ENCODE measurements around the gene DNAJC1. TPM values are rescaled to one million over a fixed set of nuclear protein-coding genes. Genes with fewer than 3 reads are reported as not detected.

Gene DNAJC1
- total and polyA plus RNA-seq, 4 donors, result 21.2 to 48.1 (median 32.5) TPM

- H3K9me3 ChIP-seq (ENCODE audit: control insufficient read depth in 4 of 4, low read length in 3 of 4), result no peaks in the 10 kb centered on the region
- H3K4me1 ChIP-seq (ENCODE audit: control insufficient read depth in 4 of 4, insufficient read depth in 4 of 4, low read length in 3 of 4), result no peaks in the 10 kb centered on the region
- no peak overlapping the region for H3K4me3 ChIP-seq (ENCODE audit: low read depth in 1 of 3, low read length in 3 of 3)
- TF ChIP-seq EGR1 (IDR thresholded peaks at IDR 0.05; ENCODE audit: low read depth in 2 of 2) (no peak), JUND (IDR thresholded peaks at IDR 0.05) (no peak), SP1 (IDR thresholded peaks at IDR 0.05) (no peak)
- H3K36me3 ChIP-seq (ENCODE audit: control insufficient read depth in 4 of 4, insufficient read depth in 3 of 4, low read depth in 1 of 4, low read length in 3 of 4), result no peaks in the 10 kb centered on the region
- no peak overlapping the region for H3K27ac ChIP-seq (ENCODE audit: low read depth in 1 of 2, low read length in 2 of 2)
- 99% methylated on average over 3 of the region's 3 CpGs for WGBS
- no peak overlapping the region for H3K9ac ChIP-seq (ENCODE audit: low read depth in 1 of 2, low read length in 2 of 2)
- DNase-seq (ENCODE audit: low spot score), result no peak
- H3K27me3 ChIP-seq (ENCODE audit: control insufficient read depth in 4 of 4, insufficient read depth in 4 of 4, low read length in 3 of 4), result no peaks in the 10 kb centered on the region
Observed at GRCh38 chr10:21808550-21808949, 195.0 kb downstream of the DNAJC1 start.

GRCh38 chr10:21807180-21807579 is 196.3 kb downstream of the DNAJC1 start:
- H3K27me3 ChIP-seq (ENCODE audit: control insufficient read depth in 4 of 4, insufficient read depth in 4 of 4, low read length in 3 of 4), result no peaks in the 10 kb centered on the region
- H3K9ac ChIP-seq (ENCODE audit: low read depth in 1 of 2, low read length in 2 of 2), result no peak overlapping the region
- no peak for TF ChIP-seq HNF4A (conservative IDR thresholded peaks at IDR 0.05)
- TF ChIP-seq REST (IDR thresholded peaks at IDR 0.05), result no peak
- no peak for TF ChIP-seq ATF3 (IDR thresholded peaks at IDR 0.05)
- no peak for TF ChIP-seq HNF4G (IDR thresholded peaks at IDR 0.05)
- no peak for TF ChIP-seq FOXA1 (IDR thresholded peaks at IDR 0.05)
- TF ChIP-seq EGR1 (IDR thresholded peaks at IDR 0.05; ENCODE audit: low read depth in 2 of 2), result no peak
- no peak for TF ChIP-seq GABPA (IDR thresholded peaks at IDR 0.05 in 1 of 2, conservative IDR thresholded peaks at IDR 0.05 in 1 of 2)
- TF ChIP-seq YY1 (IDR thresholded peaks at IDR 0.05), result no peak
- no peak for TF ChIP-seq CTCF (IDR thresholded peaks at IDR 0.05; ENCODE audit: low read depth, low read length, missing input control)
- no peak for TF ChIP-seq MAX (IDR thresholded peaks at IDR 0.05)
- WGBS, result 77% methylated on average over 5 of the region's 5 CpGs
- H3K9me3 ChIP-seq (ENCODE audit: control insufficient read depth in 4 of 4, low read length in 3 of 4), result no peaks in the 10 kb centered on the region
- no peaks in the 10 kb centered on the region for H3K36me3 ChIP-seq (ENCODE audit: control insufficient read depth in 4 of 4, insufficient read depth in 3 of 4, low read depth in 1 of 4, low read length in 3 of 4)
- H3K4me3 ChIP-seq (ENCODE audit: low read depth in 1 of 3, low read length in 3 of 3), result no peak overlapping the region
- no peak for DNase-seq (ENCODE audit: low spot score)
- H3K27ac ChIP-seq (ENCODE audit: low read depth in 1 of 2, low read length in 2 of 2), result no peak overlapping the region
- H3K4me1 ChIP-seq (ENCODE audit: control insufficient read depth in 4 of 4, insufficient read depth in 4 of 4, low read length in 3 of 4), result no peaks in the 10 kb centered on the region

GRCh38 chr10:21803374-21803773 is 200.2 kb downstream of the DNAJC1 start:
- 72% methylated on average over 1 of the region's 1 CpG for WGBS
- Histone ChIP-seq H3K27me3 (ENCODE audit: control insufficient read depth in 4 of 4, insufficient read depth in 4 of 4, low read length in 3 of 4) (no peaks in the 10 kb centered on the region), H3K9ac (ENCODE audit: low read depth in 1 of 2, low read length in 2 of 2) (no peak overlapping the region), H3K27ac (ENCODE audit: low read depth in 1 of 2, low read length in 2 of 2) (no peak overlapping the region), H3K4me3 (ENCODE audit: low read depth in 1 of 3, low read length in 3 of 3) (no peak overlapping the region), H3K36me3 (ENCODE audit: control insufficient read depth in 4 of 4, insufficient read depth in 3 of 4, low read depth in 1 of 4, low read length in 3 of 4) (no peaks in the 10 kb centered on the region), H3K4me1 (ENCODE audit: control insufficient read depth in 4 of 4, insufficient read depth in 4 of 4, low read length in 3 of 4) (no peaks in the 10 kb centered on the region), H3K9me3 (ENCODE audit: control insufficient read depth in 4 of 4, low read length in 3 of 4) (no peaks in the 10 kb centered on the region)
- DNase-seq (ENCODE audit: low spot score), result no peak
- TF ChIP-seq HNF4A (conservative IDR thresholded peaks at IDR 0.05) (no peak), FOXA1 (IDR thresholded peaks at IDR 0.05) (no peak), RXRA (IDR thresholded peaks at IDR 0.05) (no peak)

Data from liver (tissue), 9 donors.